K562 (cell line): ENCODE measurements around the gene PRKACG. TPM values are rescaled to one million over a fixed set of nuclear protein-coding genes. Genes with fewer than 3 reads are reported as not detected.

ENCODE experiments used
- ARID3B ChIP-seq: fragments of 250-450 bp; sonication (Bioruptor Pico); IDR thresholded peaks from 2 replicates; pipeline ENCODE4 v1.4.0; 2020; ENCODE audit warnings: borderline replicate concordance
- DPF2 ChIP-seq: fragments of 450-650 bp; IDR thresholded peaks from 2 replicates; pipeline ENCODE4 v1.6.1; 2016
- FOXJ2 ChIP-seq: fragments of 200-800 bp; sonication (Bioruptor generic); IDR thresholded peaks from 2 replicates; pipeline ENCODE4 v1.6.1; 2016; ENCODE audit warnings: missing genetic modification characterization, missing compliant biosample characterization
- HDAC6 ChIP-seq: IDR thresholded peaks from 2 replicates; pipeline ENCODE4 v1.6.1; 2012; ENCODE audit warnings: low read depth, mild to moderate bottlenecking, control low read depth, inconsistent platforms, low read length, moderate library complexity
- HNRNPUL1 ChIP-seq: fragments of 200-400 bp; formaldehyde crosslinking; IDR thresholded peaks from 2 replicates; pipeline ENCODE4 v1.6.1; 2017; ENCODE audit warnings: low read length
- KAT8 ChIP-seq: fragments of 450-650 bp; IDR thresholded peaks from 2 replicates; pipeline ENCODE4 v1.6.1; 2016; ENCODE audit warnings: low read depth, mild to moderate bottlenecking
- LCOR ChIP-seq: sonication (generic); formaldehyde crosslinking; IDR thresholded peaks from 2 replicates; pipeline ENCODE4 v1.8.0; 2022; ENCODE audit warnings: mild to moderate bottlenecking, missing genetic modification reagents
- MAFK ChIP-seq: IDR thresholded peaks from 2 replicates; pipeline ENCODE4 v1.6.1; 2011; ENCODE audit warnings: low read length, improper control_type of control experiment
- MXI1 ChIP-seq: IDR thresholded peaks from 2 replicates; pipeline ENCODE4 v1.6.1; 2011; ENCODE audit warnings: low read depth, mild to moderate bottlenecking, improper control_type of control experiment, low read length
- NR2C2 ChIP-seq, 2 experiments: fragments of 200-800 bp in 1 of 2; sonication (Bioruptor generic) in 1 of 2; sonication (generic) in 1 of 2; formaldehyde crosslinking in 1 of 2; IDR thresholded peaks; 2 replicates each; pipeline versions ENCODE4 v1.6.1 to v1.8.0; 2016 to 2022; ENCODE audit warnings: mild to moderate bottlenecking in 1 of 2, missing compliant biosample characterization in 1 of 2, missing genetic modification characterization in 1 of 2, missing genetic modification reagents in 1 of 2
- POLR2H ChIP-seq: IDR thresholded peaks from 2 replicates; pipeline ENCODE4 v1.6.1; 2016; ENCODE audit warnings: missing genetic modification characterization, low read depth, mild to moderate bottlenecking, control low read depth, missing compliant biosample characterization, moderate library complexity
- RCOR1 ChIP-seq, 2 experiments: IDR thresholded peaks; 2 replicates each; pipeline ENCODE4 v1.6.1; 2012; ENCODE audit warnings: low read depth in 2 of 2, low read length in 2 of 2, borderline replicate concordance in 1 of 2, improper control_type of control experiment in 1 of 2
- SMARCA5 ChIP-seq: fragments of 450-650 bp; IDR thresholded peaks from 2 replicates; pipeline ENCODE4 v1.6.1; 2016
- YBX1 ChIP-seq: fragments of 450-650 bp; IDR thresholded peaks from 2 replicates; pipeline ENCODE4 v1.7.1; 2016; ENCODE audit warnings: mild to moderate bottlenecking
- ZBTB8A ChIP-seq: fragments of 450-650 bp; IDR thresholded peaks from 2 replicates; pipeline ENCODE4 v1.6.1; 2018; ENCODE audit warnings: mild to moderate bottlenecking, moderate library complexity; ENCODE audit not compliant: partially characterized antibody
- ZNF274 ChIP-seq: IDR thresholded peaks from 2 replicates; pipeline ENCODE4 v1.6.1; 2011; ENCODE audit warnings: low read depth, mild to moderate bottlenecking, low read length, moderate library complexity, borderline replicate concordance
- ZNF398 ChIP-seq: fragments of 250-450 bp; sonication (Bioruptor Pico); IDR thresholded peaks from 2 replicates; pipeline ENCODE4 v1.8.0; 2021; ENCODE audit warnings: moderate library complexity, mild to moderate bottlenecking, inconsistent platforms
- polyA plus RNA-seq, 8 experiments: library from polyadenylated mRNA; depleted of rRNA in 4 of 8; stranded (reverse) in 5 of 8; unstranded in 3 of 8; fragments of >200 nt; fragmentation: Nextera tagmentation in 2 of 8; fragmentation: Illumina TruSeq in 1 of 8; extraction: Ambion mirVana in 2 of 8; extraction: Trizol in 1 of 8; gene quantifications; 2 replicates each; pipeline versions ENCODE4 v1.2.1 to v1.2.3, GENCODE V29; 2011 to 2014; ENCODE audit warnings: inconsistent platforms in 1 of 8, missing spikeins in 1 of 8
- total RNA-seq, 7 experiments: library from RNA; depleted of rRNA in 6 of 7; stranded (reverse); fragments of >200 nt in 6 of 7; fragmentation: Illumina TruSeq in 2 of 7; extraction: Trizol in 2 of 7; gene quantifications; 2 replicates each; pipeline versions ENCODE4 v1.2.1 to v1.2.3, GENCODE V29; 2011 to 2021; ENCODE audit warnings: low replicate concordance in 1 of 7
- TF ChIP-seq, protein P1 (sequence below): fragments of 150-350 bp; conservative IDR thresholded peaks from 2 replicates; pipeline ENCODE4 v1.6.1; 2014; ENCODE audit warnings: low read length
- TF ChIP-seq, protein P2 (sequence below): fragments of 450-650 bp; IDR thresholded peaks from 2 replicates; pipeline ENCODE4 v1.6.1; 2017; ENCODE audit warnings: antibody characterized with exemption, mild to moderate bottlenecking

Gene PRKACG
- total and polyA plus RNA-seq, 9 of the 15 experiments (the other 6 are each of a cell fraction or from before 2014, with no cell fraction given), result not detected

GRCh38 chr9:69019808-69020207 lies 5.9 kb upstream of the PRKACG start (continued):
- TF ChIP-seq ARID3B (no peak), HNRNPUL1 (no peak), KAT8 (no peak), NR2C2 (CRISPR knock-in tag; IDR thresholded peaks at IDR 0.05) (no peak), NR2C2 (tag; IDR thresholded peaks at IDR 0.05) (no peak), YBX1 (no peak), ZNF398 (CRISPR knock-in tag) (no peak), RCOR1 (IDR thresholded peaks at IDR 0.05; ENCODE audit: borderline replicate concordance in 1 of 2, low read depth in 2 of 2, low read length in 2 of 2) (peak in 1 of 2 experiments; percentile 56; a peak in 1 of 4 replicates), POLR2H (tag) (no peak), DPF2 (peak; percentile 90), MAFK (0 out of 2 replicates have a peak, but pooled peaks have one; percentile 15), HDAC6 (no peak), FOXJ2 (tag) (no peak), LCOR (CRISPR knock-in tag) (no peak; the same call in 1 of the 2 replicates), MXI1 (no peak), ZNF274 (no peak), ZBTB8A (no peak), SMARCA5 (no peak)
- TF ChIP-seq, protein P1, sequence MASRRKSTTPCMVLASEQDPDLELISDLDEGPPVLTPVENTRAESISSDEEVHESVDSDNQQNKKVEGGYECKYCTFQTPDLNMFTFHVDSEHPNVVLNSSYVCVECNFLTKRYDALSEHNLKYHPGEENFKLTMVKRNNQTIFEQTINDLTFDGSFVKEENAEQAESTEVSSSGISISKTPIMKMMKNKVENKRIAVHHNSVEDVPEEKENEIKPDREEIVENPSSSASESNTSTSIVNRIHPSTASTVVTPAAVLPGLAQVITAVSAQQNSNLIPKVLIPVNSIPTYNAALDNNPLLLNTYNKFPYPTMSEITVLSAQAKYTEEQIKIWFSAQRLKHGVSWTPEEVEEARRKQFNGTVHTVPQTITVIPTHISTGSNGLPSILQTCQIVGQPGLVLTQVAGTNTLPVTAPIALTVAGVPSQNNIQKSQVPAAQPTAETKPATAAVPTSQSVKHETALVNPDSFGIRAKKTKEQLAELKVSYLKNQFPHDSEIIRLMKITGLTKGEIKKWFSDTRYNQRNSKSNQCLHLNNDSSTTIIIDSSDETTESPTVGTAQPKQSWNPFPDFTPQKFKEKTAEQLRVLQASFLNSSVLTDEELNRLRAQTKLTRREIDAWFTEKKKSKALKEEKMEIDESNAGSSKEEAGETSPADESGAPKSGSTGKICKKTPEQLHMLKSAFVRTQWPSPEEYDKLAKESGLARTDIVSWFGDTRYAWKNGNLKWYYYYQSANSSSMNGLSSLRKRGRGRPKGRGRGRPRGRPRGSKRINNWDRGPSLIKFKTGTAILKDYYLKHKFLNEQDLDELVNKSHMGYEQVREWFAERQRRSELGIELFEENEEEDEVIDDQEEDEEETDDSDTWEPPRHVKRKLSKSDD, result no peak
- TF ChIP-seq, protein P2, sequence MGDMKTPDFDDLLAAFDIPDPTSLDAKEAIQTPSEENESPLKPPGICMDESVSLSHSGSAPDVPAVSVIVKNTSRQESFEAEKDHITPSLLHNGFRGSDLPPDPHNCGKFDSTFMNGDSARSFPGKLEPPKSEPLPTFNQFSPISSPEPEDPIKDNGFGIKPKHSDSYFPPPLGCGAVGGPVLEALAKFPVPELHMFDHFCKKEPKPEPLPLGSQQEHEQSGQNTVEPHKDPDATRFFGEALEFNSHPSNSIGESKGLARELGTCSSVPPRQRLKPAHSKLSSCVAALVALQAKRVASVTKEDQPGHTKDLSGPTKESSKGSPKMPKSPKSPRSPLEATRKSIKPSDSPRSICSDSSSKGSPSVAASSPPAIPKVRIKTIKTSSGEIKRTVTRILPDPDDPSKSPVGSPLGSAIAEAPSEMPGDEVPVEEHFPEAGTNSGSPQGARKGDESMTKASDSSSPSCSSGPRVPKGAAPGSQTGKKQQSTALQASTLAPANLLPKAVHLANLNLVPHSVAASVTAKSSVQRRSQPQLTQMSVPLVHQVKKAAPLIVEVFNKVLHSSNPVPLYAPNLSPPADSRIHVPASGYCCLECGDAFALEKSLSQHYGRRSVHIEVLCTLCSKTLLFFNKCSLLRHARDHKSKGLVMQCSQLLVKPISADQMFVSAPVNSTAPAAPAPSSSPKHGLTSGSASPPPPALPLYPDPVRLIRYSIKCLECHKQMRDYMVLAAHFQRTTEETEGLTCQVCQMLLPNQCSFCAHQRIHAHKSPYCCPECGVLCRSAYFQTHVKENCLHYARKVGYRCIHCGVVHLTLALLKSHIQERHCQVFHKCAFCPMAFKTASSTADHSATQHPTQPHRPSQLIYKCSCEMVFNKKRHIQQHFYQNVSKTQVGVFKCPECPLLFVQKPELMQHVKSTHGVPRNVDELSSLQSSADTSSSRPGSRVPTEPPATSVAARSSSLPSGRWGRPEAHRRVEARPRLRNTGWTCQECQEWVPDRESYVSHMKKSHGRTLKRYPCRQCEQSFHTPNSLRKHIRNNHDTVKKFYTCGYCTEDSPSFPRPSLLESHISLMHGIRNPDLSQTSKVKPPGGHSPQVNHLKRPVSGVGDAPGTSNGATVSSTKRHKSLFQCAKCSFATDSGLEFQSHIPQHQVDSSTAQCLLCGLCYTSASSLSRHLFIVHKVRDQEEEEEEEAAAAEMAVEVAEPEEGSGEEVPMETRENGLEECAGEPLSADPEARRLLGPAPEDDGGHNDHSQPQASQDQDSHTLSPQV, result 0 out of 2 replicates have a peak, but pooled peaks have one; percentile 29
